Measurements from ENCODE around the gene MYZAP. TPM values are rescaled to one million over a fixed set of nuclear protein-coding genes. Genes with fewer than 3 reads are reported as not detected.

Gene MYZAP
- total and polyA plus RNA-seq, 9 of the 15 experiments (the other 6 are each of a cell fraction or from before 2014, with no cell fraction given) = 0.03 TPM; not detected in 8

GRCh38 chr15:57647071-57647790, 55.5 kb downstream of the MYZAP start (continued):
- no peak for TF ChIP-seq MGA (IDR thresholded peaks at IDR 0.05)
- no peak for TF ChIP-seq NCOA6 (IDR thresholded peaks at IDR 0.05)
- TF ChIP-seq GATAD2B (IDR thresholded peaks at IDR 0.05; ENCODE audit: borderline replicate concordance) = no peak
- no peak for TF ChIP-seq CTCF (IDR thresholded peaks at IDR 0.05 in 2 of 3, conservative IDR thresholded peaks at IDR 0.05 in 1 of 3; ENCODE audit: insufficient read depth in 2 of 3, low read depth in 1 of 3, low read length in 3 of 3)
- TF ChIP-seq MAFF (IDR thresholded peaks at IDR 0.05; ENCODE audit: low read length) = no peak
- TF ChIP-seq MTF1 (CRISPR knock-in tag; IDR thresholded peaks at IDR 0.05; ENCODE audit: borderline replicate concordance) = no peak
- no peak for TF ChIP-seq NR0B1 (IDR thresholded peaks at IDR 0.05; ENCODE audit: partially characterized antibody)
- no peak for TF ChIP-seq PBX2 (CRISPR knock-in tag; IDR thresholded peaks at IDR 0.05; ENCODE audit: low read depth)
- TF ChIP-seq PBX2 (tag; conservative IDR thresholded peaks at IDR 0.05; ENCODE audit: low read depth) = no peak
